PC-9 (cell line): Measurements from ENCODE around the gene PAM16. TPM values are rescaled to one million over a fixed set of nuclear protein-coding genes. Genes with fewer than 3 reads are reported as not detected.

Experiments used
- BruUV-seq: library from RNA; stranded (reverse); fragments of 400-500 nt; replicated peaks from 2 replicates; lab custom pipeline; 2021; lab: Mats Ljungman, UMichigan
- CTCF ChIA-PET: fragments of 300-600 bp; sonication (Branson Sonifier 250); formaldehyde crosslinking; loops from one replicate; lab custom pipeline; 2022; ENCODE audit warnings: antibody characterized with exemption; lab: Charles Lee
- POLR2A ChIA-PET: fragments of 300-600 bp; sonication (Branson Sonifier 250); formaldehyde crosslinking; loops from one replicate; lab custom pipeline; 2022; ENCODE audit warnings: antibody characterized with exemption; ENCODE audit not compliant: unreplicated experiment; lab: Charles Lee
- DNase-seq, 2 experiments: peaks; one replicate each; pipeline versions ENCODE4 v3.0.0 to v3.0.0-alpha.2; 2015 to 2022; ENCODE audit warnings: mixed read lengths in 1 of 2
- H2AFZ ChIP-seq: fragments of 200-600 bp; sonication (generic); 2 replicates; pipeline ENCODE4 v1.8.1; 2017; ENCODE audit warnings: antibody characterized with exemption
- H3F3A ChIP-seq: fragments of 200-600 bp; sonication (generic); 2 replicates; pipeline ENCODE4 v1.8.1; 2017; ENCODE audit warnings: antibody characterized with exemption, mild to moderate bottlenecking, low read depth; ENCODE audit not compliant: insufficient read depth
- H3K27ac ChIP-seq: fragments of 200-600 bp; sonication (generic); 2 replicates; pipeline ENCODE4 v1.6.1; 2016; ENCODE audit warnings: mixed run types
- H3K27me3 ChIP-seq: fragments of 200-600 bp; sonication (generic); 2 replicates; pipeline ENCODE4 v1.6.1; 2016; ENCODE audit warnings: low read depth, mixed run types; ENCODE audit not compliant: insufficient read depth
- H3K36me3 ChIP-seq: fragments of 200-600 bp; sonication (generic); 2 replicates; pipeline ENCODE4 v1.6.1; 2016; ENCODE audit warnings: low read depth, mixed run types
- H3K4me1 ChIP-seq: fragments of 200-600 bp; sonication (generic); replicated peaks from 2 replicates; pipeline ENCODE4 v1.6.1; 2016; ENCODE audit warnings: mixed run types; ENCODE audit not compliant: insufficient read depth
- H3K4me2 ChIP-seq: fragments of 200-600 bp; sonication (generic); 2 replicates; pipeline ENCODE4 v1.6.1; 2017; ENCODE audit warnings: mixed run types
- H3K4me3 ChIP-seq: fragments of 200-600 bp; sonication (generic); 2 replicates; pipeline ENCODE4 v1.6.1; 2016; ENCODE audit warnings: mixed run types
- H3K79me2 ChIP-seq: fragments of 200-600 bp; sonication (generic); 2 replicates; pipeline ENCODE4 v1.6.1; 2017; ENCODE audit warnings: low read depth, mixed run types
- H3K9me2 ChIP-seq: fragments of 200-600 bp; sonication (generic); 2 replicates; pipeline ENCODE4 v1.8.1; 2017; ENCODE audit warnings: mild to moderate bottlenecking; ENCODE audit not compliant: insufficient read depth
- H3K9me3 ChIP-seq: fragments of 200-600 bp; sonication (generic); 2 replicates; pipeline ENCODE4 v1.8.1; 2016; ENCODE audit warnings: low read depth; ENCODE audit not compliant: insufficient read depth
- H4K20me1 ChIP-seq: fragments of 200-600 bp; sonication (generic); 2 replicates; pipeline ENCODE4 v1.8.1; 2017; ENCODE audit not compliant: insufficient read depth
- CTCF ChIP-seq: fragments of 200-600 bp; sonication (generic); conservative IDR thresholded peaks from 2 replicates; pipeline ENCODE4 v1.6.1; 2017; ENCODE audit warnings: mixed run types, antibody characterized with exemption, mild to moderate bottlenecking, moderate library complexity
- EZH2 ChIP-seq: fragments of 200-600 bp; sonication (generic); IDR thresholded peaks from 2 replicates; pipeline ENCODE4 v1.8.0; 2017; ENCODE audit warnings: antibody characterized with exemption, low read depth
- intact Hi-C: fragments of 100-400 bp; cut with micrococcal nuclease; formaldehyde crosslinking; loops from one replicate; pipeline ENCODE4 v1.10.0; 2022; ENCODE audit not compliant: unreplicated experiment
- total RNA-seq: library from RNA; stranded (reverse); gene quantifications from 2 replicates; pipeline ENCODE4 v1.2.3, GENCODE V29; 2021

Gene PAM16
- total RNA-seq, 1 experiment from 2014 or later: 95.9 TPM

- POLR2A ChIA-PET: interaction anchor here (0.6 to 2.9 kb wide), 2 partner anchors 20 to 122 kb away, joined by 4 to 22 read pairs; no protein-coding TSS in a partner anchor
- TF ChIP-seq CTCF (no peak), EZH2 (no peak)
- Histone ChIP-seq H3K9me3 (no peaks in the 10 kb centered on the region), H3K9me2 (no peaks in the 10 kb centered on the region), H4K20me1 (peaks cover 21% of the 10 kb centered on the region; the same call in 1 of the 2 replicates), H3K4me1 (peaks cover 84% of the 10 kb centered on the region), H3K4me2 (peak overlapping the region; percentile 97), H3K27ac (no peak overlapping the region), H3K36me3 (no peaks in the 10 kb centered on the region), H3K4me3 (peak overlapping the region; percentile 61), H3K27me3 (no peaks in the 10 kb centered on the region), H3K79me2 (peaks cover 23% of the 10 kb centered on the region), H2AFZ (no peak overlapping the region), H3F3A (peaks cover 46% of the 10 kb centered on the region)
- CTCF ChIA-PET: interaction anchor here (0.6 to 1.2 kb wide), 5 partner anchors 24 to 84 kb away, joined by 3 to 18 read pairs (median 4); no protein-coding TSS in a partner anchor
- no TSS peak for BruUV-seq
- DNase-seq: peak in 1 of 2 experiments; percentile 39
- intact Hi-C loops: no loop called here
Observed at GRCh38 chr16:4372578-4373355, 21.6 kb upstream of the PAM16 start.

GRCh38 chr16:4372001-4372577 is 21.0 kb upstream of the PAM16 start:
- Histone ChIP-seq H3K4me3 (peak overlapping the region; percentile 61), H3K9me2 (no peaks in the 10 kb centered on the region), H3K9me3 (no peaks in the 10 kb centered on the region), H3K36me3 (no peaks in the 10 kb centered on the region), H4K20me1 (peaks cover 21% of the 10 kb centered on the region; the same call in 1 of the 2 replicates), H3K4me1 (peaks cover 91% of the 10 kb centered on the region), H3K27ac (no peak overlapping the region), H3K79me2 (peaks cover 21% of the 10 kb centered on the region), H3K27me3 (no peaks in the 10 kb centered on the region), H2AFZ (no peak overlapping the region), H3F3A (peaks cover 50% of the 10 kb centered on the region), H3K4me2 (peak overlapping the region; percentile 97)
- DNase-seq: no peak
- intact Hi-C loops: no loop called here
- no peak for TF ChIP-seq CTCF
- no peak for TF ChIP-seq EZH2
- BruUV-seq: TSS peak; percentile 55
- POLR2A ChIA-PET: interaction anchor here (0.6 kb wide), 1 partner anchor 123 kb away, joined by 4 read pairs; no protein-coding TSS in a partner anchor
- CTCF ChIA-PET: no interaction called here

- POLR2A ChIA-PET: no interaction called here
- no peaks in the 10 kb centered on the region for H3K9me3 ChIP-seq
- peaks cover 21% of the 10 kb centered on the region for H3K79me2 ChIP-seq
- no peaks in the 10 kb centered on the region for H3K27me3 ChIP-seq
- H3K4me1 ChIP-seq: peaks cover 93% of the 10 kb centered on the region
- DNase-seq: peak; percentile 59 to 87
- H3K36me3 ChIP-seq: no peaks in the 10 kb centered on the region
- TF ChIP-seq CTCF (no peak), EZH2 (no peak)
- peaks cover 19% of the 10 kb centered on the region; the same call in 1 of the 2 replicates for H4K20me1 ChIP-seq
- intact Hi-C loops: no loop called here
- peak within 1 kb of the TSS; percentile 61 for H3K4me3 ChIP-seq
- H2AFZ ChIP-seq: no peak within 1 kb of the TSS
- no peaks in the 10 kb centered on the region for H3K9me2 ChIP-seq
- peak within 1 kb of the TSS; percentile 97 for H3K4me2 ChIP-seq
- CTCF ChIA-PET: no interaction called here
- BruUV-seq: no TSS peak
- no peak within 1 kb of the TSS for H3K27ac ChIP-seq
- H3F3A ChIP-seq: peaks cover 50% of the 10 kb centered on the region
Observed at GRCh38 chr16:4371357-4372000, 20.4 kb upstream of the PAM16 start, which contains the start of gene VASN. VASN (plus strand) TSS chr16:4371848; CDS start chr16:4380878, 9,030 bp downstream.
